ENCODE measurements around the gene KRTAP19-7. TPM values are rescaled to one million over a fixed set of nuclear protein-coding genes. Genes with fewer than 3 reads are reported as not detected.

Gene KRTAP19-7, protein sequence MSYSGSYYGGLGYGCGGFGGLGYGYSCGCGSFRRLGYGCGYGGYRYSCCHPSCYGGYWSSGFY
- total RNA-seq: not detected in 2 replicates

DNA sequence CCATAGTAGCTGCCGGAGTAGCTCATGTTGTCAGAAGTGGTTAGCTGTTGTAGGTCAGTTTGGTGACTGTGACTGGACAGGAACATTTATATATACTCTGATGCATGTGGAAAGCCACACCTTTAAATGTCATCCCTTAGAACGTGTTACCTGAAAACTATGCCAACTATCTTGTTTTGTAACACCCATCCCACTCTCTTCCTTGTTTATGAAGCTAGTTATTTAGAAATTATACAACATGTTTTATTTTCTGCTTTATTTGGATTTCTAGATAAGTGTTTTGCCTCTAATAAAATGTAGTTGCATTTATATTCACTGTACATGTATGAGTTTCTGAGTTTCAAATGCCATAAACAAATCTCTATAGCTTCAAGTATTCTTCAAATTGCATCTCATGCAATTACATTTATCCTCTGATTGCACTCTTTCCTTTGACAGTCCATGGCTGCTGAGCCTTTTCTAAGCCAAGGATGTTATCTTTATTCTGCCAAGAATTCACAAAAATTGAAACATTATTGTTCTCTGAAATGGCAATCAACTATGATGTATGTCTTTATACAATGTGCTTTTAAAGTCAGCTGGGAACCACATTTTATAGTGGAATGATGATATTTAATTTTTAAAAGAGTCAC is at the start of gene KRTAP19-7:
Gene KRTAP19-7 (minus strand): TSS at position 51 of the 632 bp plus-strand sequence. CDS start 25 bp downstream, at position 26.

DNA sequence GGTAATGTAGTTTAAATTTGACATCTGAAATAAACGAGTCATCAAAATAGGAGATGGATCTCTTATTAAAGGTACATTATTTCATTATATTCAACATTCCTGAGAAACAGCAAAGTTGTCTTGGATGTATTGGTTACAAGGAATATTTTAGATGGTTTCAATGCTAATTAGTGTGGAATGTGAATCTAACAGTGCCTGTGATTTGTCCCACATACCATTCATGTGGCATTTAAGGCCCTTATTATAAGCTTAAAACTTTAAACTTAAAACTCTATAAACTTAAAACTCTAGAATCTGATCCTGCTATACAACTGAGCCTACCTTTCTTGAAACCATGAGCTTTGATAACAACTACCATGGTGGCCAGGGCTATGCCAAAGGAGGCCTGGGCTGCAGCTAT is 39.7 kb upstream of the KRTAP19-7 start, which contains the start of gene KRTAP22-1:
Gene KRTAP22-1 (plus strand): TSS at position 301 of the 400 bp plus-strand sequence.

DNA sequence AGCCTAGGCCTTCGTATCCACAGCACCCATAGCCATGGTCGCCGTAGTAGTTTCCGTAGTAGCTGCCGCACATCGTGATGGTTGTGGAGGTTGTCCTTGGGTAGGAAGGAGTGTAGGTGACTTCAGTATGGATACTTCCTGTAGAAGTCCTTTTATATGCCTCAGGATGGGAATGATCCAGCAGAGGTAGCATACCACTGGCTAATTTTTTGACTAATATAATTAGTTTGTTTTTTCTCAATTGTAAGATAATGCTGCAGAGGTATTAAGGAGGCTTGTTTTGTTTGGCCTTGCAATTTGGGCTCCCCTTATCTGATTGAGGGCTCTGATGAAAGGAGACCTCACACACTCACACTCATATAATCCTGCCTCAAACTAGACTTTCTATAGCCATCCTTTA is 37.7 kb upstream of the KRTAP19-7 start, which contains the start of gene KRTAP6-2:
Gene KRTAP6-2 (minus strand): TSS at position 101 of the 400 bp plus-strand sequence. CDS start 28 bp downstream, at position 73.

DNA sequence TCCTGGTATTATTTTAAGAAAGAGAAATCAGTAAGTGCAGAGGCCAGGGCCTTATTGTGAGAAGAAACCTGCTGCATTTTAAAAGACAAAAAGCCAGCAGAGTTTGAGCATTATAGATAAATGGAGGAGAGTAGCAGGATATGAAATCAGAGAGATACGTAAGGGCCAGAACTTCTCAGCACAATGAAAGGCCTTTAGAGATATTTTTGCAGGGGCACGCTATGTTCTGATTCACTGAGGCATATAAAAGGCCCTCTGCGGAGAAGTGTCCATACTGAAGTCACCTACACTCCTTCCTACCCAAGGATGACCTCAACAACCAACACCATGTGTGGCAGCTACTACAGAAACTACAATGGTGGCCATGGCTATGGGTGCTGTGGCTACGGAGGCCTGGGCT is 31.0 kb upstream of the KRTAP19-7 start, which contains the start of gene KRTAP6-3:
Gene KRTAP6-3 (plus strand): TSS at position 301 of the 400 bp plus-strand sequence. CDS start 6 bp downstream, at position 307.

DNA sequence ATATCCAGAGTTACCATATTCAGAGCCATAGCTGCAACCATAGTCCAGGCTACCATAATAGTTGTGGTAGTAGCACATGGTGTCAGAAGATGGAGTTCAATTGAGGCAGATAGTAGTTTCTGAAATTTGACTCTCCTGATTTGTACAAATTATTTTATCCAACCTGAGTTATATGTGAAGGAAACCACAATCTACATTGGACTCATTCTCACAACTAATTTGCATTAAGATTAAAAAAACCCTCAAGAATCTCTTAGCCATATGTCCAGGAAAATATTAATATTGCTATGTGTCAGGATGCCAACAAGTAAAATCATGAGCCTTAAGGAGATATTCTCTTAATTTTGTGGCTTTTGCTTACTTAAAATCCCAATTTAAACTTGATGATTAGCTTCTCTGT is 29.2 kb upstream of the KRTAP19-7 start, which contains the start of gene KRTAP22-2:
Gene KRTAP22-2 (minus strand): TSS at position 101 of the 400 bp plus-strand sequence.

DNA sequence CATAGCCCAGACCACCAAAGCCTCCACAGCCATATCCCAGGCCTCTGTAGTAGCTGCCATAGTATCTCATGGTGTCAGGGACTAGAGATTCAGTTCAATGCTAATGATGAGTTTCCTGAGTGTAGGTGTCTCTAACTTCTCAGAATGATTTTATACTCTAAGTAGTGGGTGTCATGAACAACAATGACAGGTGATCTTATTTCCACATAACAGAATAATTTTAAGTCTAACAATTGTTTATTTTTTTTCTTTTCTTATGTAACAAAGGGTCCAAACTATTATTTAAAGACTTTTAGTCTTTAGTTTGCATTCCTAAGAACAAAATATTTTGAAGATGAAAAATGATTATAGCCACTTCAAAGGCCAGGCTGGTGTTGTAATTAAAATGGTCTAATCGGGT is 19.4 kb downstream of the KRTAP19-7 start, which contains the start of gene KRTAP19-6:
Gene KRTAP19-6 (minus strand): TSS at position 101 of the 400 bp plus-strand sequence. CDS start 31 bp downstream, at position 70.

Other genes with a start within 250 kb of the KRTAP19-7 start
- gene KRTAP26-1, start 241.0 kb downstream of the KRTAP19-7 start, total RNA-seq: not detected in 2 replicates
- not detected in 2 replicates for gene KRTAP27-1, start 223.6 kb downstream of the KRTAP19-7 start, total RNA-seq
- gene KRTAP23-1, start 212.7 kb downstream of the KRTAP19-7 start, total RNA-seq: not detected in 2 replicates
- not detected in 2 replicates for gene KRTAP13-2, start 189.0 kb downstream of the KRTAP19-7 start, total RNA-seq
- not detected in 2 replicates for gene KRTAP13-1, start 165.3 kb downstream of the KRTAP19-7 start, total RNA-seq
- gene KRTAP13-3, start 135.4 kb downstream of the KRTAP19-7 start, total RNA-seq: not detected in 2 replicates
- gene KRTAP13-4, start 131.1 kb downstream of the KRTAP19-7 start, total RNA-seq: not detected in 2 replicates
- gene KRTAP15-1, start 121.0 kb downstream of the KRTAP19-7 start, total RNA-seq: not detected in 2 replicates
- not detected in 2 replicates for gene KRTAP19-1, start 80.9 kb downstream of the KRTAP19-7 start, total RNA-seq
- not detected in 2 replicates for gene KRTAP19-2, start 73.9 kb downstream of the KRTAP19-7 start, total RNA-seq
- gene KRTAP19-3, start 69.3 kb downstream of the KRTAP19-7 start, total RNA-seq: not detected in 2 replicates
- gene KRTAP19-4, start 64.1 kb downstream of the KRTAP19-7 start, total RNA-seq: not detected in 2 replicates
- not detected in 2 replicates for gene KRTAP19-5, start 59.2 kb downstream of the KRTAP19-7 start, total RNA-seq
- gene KRTAP19-6, start 19.4 kb downstream of the KRTAP19-7 start, total RNA-seq: not detected in 2 replicates
- not detected in 2 replicates for gene KRTAP22-2, start 29.1 kb upstream of the KRTAP19-7 start, total RNA-seq
- gene KRTAP6-3, start 31.1 kb upstream of the KRTAP19-7 start, total RNA-seq: not detected in 2 replicates
- not detected in 2 replicates for gene KRTAP6-2, start 37.6 kb upstream of the KRTAP19-7 start, total RNA-seq
- gene KRTAP22-1, start 39.8 kb upstream of the KRTAP19-7 start, total RNA-seq: not detected in 2 replicates
- gene KRTAP6-1, start 52.6 kb upstream of the KRTAP19-7 start, total RNA-seq: not detected in 2 replicates
- gene KRTAP20-1, start 55.1 kb upstream of the KRTAP19-7 start, total RNA-seq: not detected in 2 replicates
- gene KRTAP20-4, start 59.3 kb upstream of the KRTAP19-7 start, total RNA-seq: not detected in 2 replicates
- gene KRTAP20-2, start 73.9 kb upstream of the KRTAP19-7 start, total RNA-seq: not detected in 2 replicates
- not detected in 2 replicates for gene KRTAP20-3, start 81.5 kb upstream of the KRTAP19-7 start, total RNA-seq
- not detected in 2 replicates for gene KRTAP21-3, start 157.5 kb upstream of the KRTAP19-7 start, total RNA-seq
- not detected in 2 replicates for gene KRTAP21-2, start 185.9 kb upstream of the KRTAP19-7 start, total RNA-seq
- not detected in 2 replicates for gene KRTAP21-1, start 194.1 kb upstream of the KRTAP19-7 start, total RNA-seq